GM21528 (cell line): ENCODE data around the gene TBC1D24.
"Not testable (repeated sequence)": the region's sequence is repeated elsewhere in the genome, so short reads cannot be mapped to it uniquely, and the experiment has no call there.

Source experiments
- ATAC-seq: cut with Tn5 transposase; IDR thresholded peaks from one replicate; pipeline ENCODE4 v1.9.1; 2021; ENCODE audit warnings: mild to moderate bottlenecking, moderate library complexity; ENCODE audit not compliant: unreplicated experiment, low FRiP score

Gene TBC1D24

GRCh38 chr16:2474877-2475412, at the start of gene TBC1D24:
TSS of gene TBC1D24 (plus strand) at chr16:2475127. CDS start at chr16:2496149, 21,022 bp downstream.
- no peak for ATAC-seq

- ATAC-seq = no peak
Observed at GRCh38 chr16:2425825-2426430, 49.0 kb upstream of the TBC1D24 start.

- ATAC-seq = no peak
Observed at GRCh38 chr16:2426941-2427361, 48.0 kb upstream of the TBC1D24 start.

DNA sequence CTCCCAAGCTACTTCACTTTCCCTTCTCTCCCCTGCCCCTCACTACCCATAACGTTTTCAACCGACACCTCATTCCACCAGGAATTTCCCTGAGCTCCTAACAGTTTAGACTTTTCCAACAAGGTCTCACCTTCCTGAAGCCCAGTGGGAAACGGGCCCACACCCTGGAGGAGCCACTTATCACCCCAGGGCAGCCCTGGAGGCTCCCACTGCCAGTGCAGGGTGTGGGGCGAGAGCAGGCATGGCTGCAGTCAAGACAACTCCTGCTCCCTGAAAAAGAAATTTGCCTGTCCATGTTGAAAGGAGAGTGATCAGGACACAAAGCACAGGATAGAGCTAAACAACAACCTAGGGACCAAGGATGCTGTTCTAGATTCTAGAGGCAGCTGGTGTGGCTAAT, 47.4 kb upstream of the TBC1D24 start:
- no peak for ATAC-seq

- ATAC-seq = no peak
Observed at GRCh38 chr16:2428051-2428783, 46.7 kb upstream of the TBC1D24 start.

- ATAC-seq = no peak
Observed at GRCh38 chr16:2428784-2429033, 46.2 kb upstream of the TBC1D24 start.

GRCh38 chr16:2429034-2429770, 45.7 kb upstream of the TBC1D24 start, which contains the start of gene CCNF:
TSS of gene CCNF (plus strand) at chr16:2429447. CDS start at chr16:2429482, 35 bp downstream.
- peak; percentile 85 for ATAC-seq

- peak; percentile 9 for ATAC-seq
Observed at GRCh38 chr16:2429771-2430663, 44.9 kb upstream of the TBC1D24 start.

- no peak for ATAC-seq
Observed at GRCh38 chr16:2432286-2432685, 42.6 kb upstream of the TBC1D24 start.

GRCh38 chr16:2432801-2433505, 42.0 kb upstream of the TBC1D24 start:
- no peak for ATAC-seq

DNA sequence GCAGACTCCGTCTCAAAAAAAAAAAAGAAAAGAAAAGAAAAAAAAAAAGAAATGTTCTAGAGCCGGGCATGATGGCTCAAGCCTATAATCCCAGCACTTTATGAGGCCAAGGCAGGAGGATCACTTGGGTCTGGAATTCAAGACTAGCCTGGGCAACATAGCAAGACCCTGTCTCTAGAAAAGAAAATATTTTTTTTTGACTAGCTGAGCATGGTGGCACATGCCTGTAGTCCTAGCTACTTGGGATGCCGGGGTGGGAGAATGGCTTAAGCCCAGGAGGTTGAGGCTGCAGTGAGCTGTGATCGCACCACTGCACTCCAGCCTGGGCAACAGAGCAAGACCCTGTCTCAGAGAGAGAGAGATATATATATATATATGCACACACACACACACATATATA, 39.7 kb upstream of the TBC1D24 start:
- ATAC-seq = not testable (repeated sequence)

DNA sequence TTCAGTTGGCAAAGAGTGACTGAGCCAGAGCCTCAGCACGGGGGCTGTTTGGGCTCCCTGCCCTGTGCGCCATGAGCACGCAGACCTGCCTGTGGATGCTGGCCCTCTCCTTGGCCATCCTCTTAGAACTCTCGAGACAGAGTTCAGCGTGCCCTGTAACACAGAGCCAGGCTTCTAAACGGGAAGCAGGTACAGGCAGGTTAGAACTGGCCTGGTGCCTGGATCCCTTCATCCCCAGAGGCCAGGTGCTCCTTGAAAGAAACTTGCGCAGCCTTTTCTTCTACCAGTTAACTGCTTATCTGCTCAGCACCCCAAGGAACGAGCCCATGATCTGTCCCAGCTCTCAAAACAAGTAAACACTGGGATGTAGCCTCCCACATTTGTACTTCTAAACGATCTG, 38.8 kb upstream of the TBC1D24 start:
- no peak for ATAC-seq

DNA sequence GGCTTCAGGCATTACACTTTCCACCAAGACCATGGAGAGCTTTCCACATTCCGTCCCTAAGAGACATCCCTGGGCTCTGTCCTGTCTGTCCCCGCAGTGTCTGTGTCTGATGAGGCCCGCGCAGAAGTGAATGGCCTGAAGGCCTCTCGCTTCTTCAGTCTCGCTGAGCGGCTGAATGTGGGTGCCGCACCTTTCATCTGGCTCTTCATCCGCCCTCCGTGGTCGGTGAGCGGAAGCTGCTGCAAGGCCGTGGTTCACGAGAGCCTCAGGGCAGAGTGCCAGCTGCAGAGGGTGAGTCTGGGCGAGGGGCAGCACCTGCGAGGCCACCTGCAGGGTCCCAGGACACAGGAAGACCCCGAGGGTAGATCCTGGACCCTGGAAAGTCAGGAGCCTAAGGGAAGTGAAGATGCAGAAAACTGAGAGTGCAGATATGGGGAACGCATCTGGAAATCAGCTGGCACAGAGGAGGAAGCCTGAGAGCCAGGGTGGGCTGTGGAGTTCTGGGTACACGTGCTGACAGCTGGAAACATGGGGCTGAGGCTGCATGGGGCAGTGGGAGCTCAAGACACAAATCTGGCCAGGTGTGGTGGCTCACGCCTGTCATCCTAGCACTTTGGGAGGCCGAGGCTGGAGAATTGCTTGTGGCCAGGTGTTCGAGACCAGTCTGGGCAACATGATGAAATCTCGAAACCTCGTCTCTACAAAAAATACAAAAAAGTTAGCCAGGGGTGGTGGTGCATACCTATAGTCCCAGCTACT, 37.7 kb upstream of the TBC1D24 start:
- no peak for ATAC-seq

DNA sequence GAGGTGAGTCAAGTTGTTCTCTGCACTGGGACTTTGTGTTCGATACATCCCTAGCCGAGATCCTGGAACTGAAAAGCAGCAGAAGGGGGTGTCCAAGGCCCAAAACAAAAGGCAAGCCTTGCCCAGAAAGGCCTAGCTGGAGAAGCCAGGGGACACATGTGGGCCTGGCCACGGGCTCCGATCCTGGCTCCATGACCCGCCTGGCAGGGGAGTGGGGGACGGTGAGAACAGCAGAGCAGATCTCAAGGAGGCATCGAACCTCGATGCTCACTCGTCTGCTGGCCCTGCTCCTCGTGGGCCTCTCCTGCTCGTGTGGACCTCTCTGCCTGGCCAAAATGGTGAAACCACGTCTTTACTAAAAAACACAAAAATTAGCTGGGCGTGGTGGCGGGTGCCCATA, 36.8 kb upstream of the TBC1D24 start:
- ATAC-seq = no peak

- no peak for ATAC-seq
Observed at GRCh38 chr16:2439598-2439997, 35.3 kb upstream of the TBC1D24 start.

GRCh38 chr16:2441143-2441804, 33.7 kb upstream of the TBC1D24 start:
- not testable (repeated sequence) for ATAC-seq

GRCh38 chr16:2443555-2443954, 31.4 kb upstream of the TBC1D24 start:
- ATAC-seq = no peak

GRCh38 chr16:2447920-2448583, 26.9 kb upstream of the TBC1D24 start:
- ATAC-seq = no peak
